PC-3 (cell line): Measurements from ENCODE around the gene MCF2L2. TPM values are rescaled to one million over a fixed set of nuclear protein-coding genes. Genes with fewer than 3 reads are reported as not detected.

Experiments
- ATAC-seq: fragments of 200-7000 bp; cut with Tn5 transposase; 2 replicates; pipeline ENCODE4 v1.9.1; 2020; ENCODE audit warnings: mild to moderate bottlenecking, moderate library complexity
- BruUV-seq: library from RNA; stranded (reverse); fragments of 400-500 nt; replicated peaks from 2 replicates; lab custom pipeline; 2021; lab: Mats Ljungman, UMichigan
- CTCF ChIA-PET: fragments of 300-600 bp; sonication (Branson Sonifier 250); formaldehyde crosslinking; loops from one replicate; lab custom pipeline; 2022; ENCODE audit warnings: antibody characterized with exemption; lab: Charles Lee
- POLR2A ChIA-PET: fragments of 300-600 bp; sonication (Branson Sonifier 250); formaldehyde crosslinking; loops from one replicate; lab custom pipeline; 2022; ENCODE audit warnings: antibody characterized with exemption; ENCODE audit not compliant: unreplicated experiment; lab: Charles Lee
- DNase-seq: peaks from one replicate; pipeline ENCODE4 v3.0.0-alpha.2; 2015
- H2AFZ ChIP-seq: fragments of 300-600 bp; sonication (generic); 2 replicates; pipeline ENCODE4 v1.6.0; 2016; ENCODE audit warnings: antibody characterized with exemption, low read length
- H3F3A ChIP-seq: fragments of 300-600 bp; sonication (generic); one replicate; pipeline ENCODE4 v1.6.0; 2017; ENCODE audit warnings: antibody characterized with exemption, low read length, control low read depth, mild to moderate bottlenecking; ENCODE audit not compliant: unreplicated experiment
- H3K27ac ChIP-seq: fragments of 300-600 bp; sonication (generic); 2 replicates; pipeline ENCODE4 v1.5.1; 2016; ENCODE audit warnings: mild to moderate bottlenecking, low read length
- H3K27me3 ChIP-seq: fragments of 300-600 bp; sonication (generic); 2 replicates; pipeline ENCODE4 v1.6.1; 2016; ENCODE audit warnings: low read length, mixed read lengths
- H3K36me3 ChIP-seq: fragments of 300-600 bp; sonication (generic); 2 replicates; pipeline ENCODE4 v1.6.1; 2016; ENCODE audit warnings: low read depth, mixed run types, low read length, mixed read lengths
- H3K4me1 ChIP-seq: fragments of 300-600 bp; sonication (generic); 2 replicates; pipeline ENCODE4 v1.5.1; 2016; ENCODE audit warnings: low read length; ENCODE audit not compliant: insufficient read depth
- H3K4me2 ChIP-seq: fragments of 300-600 bp; sonication (generic); 2 replicates; pipeline ENCODE4 v1.6.0; 2016; ENCODE audit warnings: low read length
- H3K4me3 ChIP-seq: fragments of 300-600 bp; sonication (generic); 2 replicates; pipeline ENCODE4 v1.5.1; 2016; ENCODE audit warnings: mild to moderate bottlenecking, low read length, mixed read lengths
- H3K79me2 ChIP-seq: fragments of 300-600 bp; sonication (generic); 2 replicates; pipeline ENCODE4 v1.6.1; 2017; ENCODE audit warnings: low read length, mixed read lengths
- H3K9ac ChIP-seq: fragments of 300-600 bp; sonication (generic); 2 replicates; pipeline ENCODE4 v1.6.0; 2016; ENCODE audit warnings: mild to moderate bottlenecking, low read length
- H3K9me2 ChIP-seq: fragments of 300-600 bp; sonication (generic); replicated peaks from 2 replicates; pipeline ENCODE4 v1.6.1; 2016; ENCODE audit warnings: mixed run types, low read length, mixed read lengths
- H3K9me3 ChIP-seq: fragments of 300-600 bp; sonication (generic); 2 replicates; pipeline ENCODE4 v1.6.1; 2016; ENCODE audit warnings: low read length, mixed read lengths
- H4K20me1 ChIP-seq: fragments of 300-600 bp; sonication (generic); 2 replicates; pipeline ENCODE4 v1.6.1; 2016; ENCODE audit warnings: low read length, mixed read lengths
- EZH2 ChIP-seq: fragments of 300-600 bp; sonication (generic); IDR thresholded peaks from one replicate; pipeline ENCODE4 v1.6.1; 2017; ENCODE audit warnings: antibody characterized with exemption, mild to moderate bottlenecking, low read length; ENCODE audit not compliant: unreplicated experiment
- EZH2phosphoT487 ChIP-seq: fragments of 300-600 bp; sonication (generic); IDR thresholded peaks from 2 replicates; pipeline ENCODE4 v1.6.1; 2018; ENCODE audit warnings: mild to moderate bottlenecking, antibody characterized with exemption, low read length, borderline replicate concordance
- intact Hi-C: fragments of 100-400 bp; cut with micrococcal nuclease; formaldehyde crosslinking; loops from 2 replicates; pipeline ENCODE4 v1.9.0; 2023
- total RNA-seq: library from RNA; depleted of rRNA; stranded (reverse); fragments of >200 nt; gene quantifications from 2 replicates; pipeline ENCODE4 v1.2.3, GENCODE V29; 2014
- TF ChIP-seq, protein P1 (sequence below): fragments of 300-600 bp; sonication (generic); conservative IDR thresholded peaks from 2 replicates; pipeline ENCODE4 v1.5.1; 2017; ENCODE audit warnings: antibody characterized with exemption, low read depth, mild to moderate bottlenecking, low read length

MCF2L2 gene
- total RNA-seq, 1 experiment from 2014 or later: 3.6 TPM

DNA sequence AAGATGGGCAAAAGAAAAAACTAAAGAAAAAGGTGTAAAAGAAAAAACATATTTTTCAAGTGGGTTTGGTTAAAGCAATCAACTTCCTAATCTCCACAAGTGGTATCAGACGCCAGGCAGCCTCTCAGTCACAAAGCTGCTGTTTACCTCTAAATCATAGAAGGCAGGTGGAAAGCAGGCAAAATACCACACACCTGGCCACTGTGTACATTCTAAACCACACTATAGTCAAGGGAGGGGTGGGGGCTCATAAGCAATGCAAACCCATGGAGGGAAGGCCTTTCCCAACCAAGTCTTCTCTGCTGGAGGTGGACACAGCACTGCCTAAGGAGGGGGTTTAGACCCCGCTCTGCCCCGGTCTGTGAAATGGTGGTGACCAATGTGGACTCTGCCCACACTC lies 50.4 kb downstream of the MCF2L2 start:
- BruUV-seq: no TSS peak
- peak overlapping the region; percentile 71 for H3K4me2 ChIP-seq

DNA sequence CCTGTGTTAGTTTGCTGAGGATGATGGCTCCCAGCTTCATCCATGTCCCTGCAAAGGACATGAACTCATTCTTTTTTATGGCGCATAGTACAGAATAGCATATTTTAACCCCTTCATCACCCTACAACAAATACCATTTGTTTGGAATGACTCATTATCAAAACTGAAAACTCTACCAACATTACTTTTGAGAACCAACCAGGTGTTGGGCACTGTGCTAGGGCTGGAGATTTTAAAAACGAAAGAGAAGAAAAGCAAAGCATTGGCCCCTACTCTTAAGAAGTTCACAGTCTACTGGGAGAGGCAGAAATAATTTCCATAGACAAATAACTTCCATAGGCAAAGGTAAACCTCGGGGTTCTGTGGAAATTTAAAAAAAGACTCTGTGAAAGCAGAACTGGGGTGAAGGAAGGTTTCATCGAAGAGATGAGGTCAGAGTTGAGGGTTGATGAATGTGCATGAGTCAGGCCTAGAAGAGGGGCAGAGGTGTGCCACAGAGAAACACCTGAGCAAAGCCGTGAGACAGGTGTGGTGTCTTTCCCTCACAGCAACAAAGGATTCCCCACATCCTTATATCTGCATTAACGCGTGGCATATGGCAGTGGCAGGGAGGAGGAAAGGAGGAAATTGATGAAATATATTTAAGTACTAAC lies 51.0 kb downstream of the MCF2L2 start:
- H3K9me3 ChIP-seq: no peaks in the 10 kb centered on the region
- no peaks in the 10 kb centered on the region for H3K79me2 ChIP-seq
- H3F3A ChIP-seq: no peaks in the 10 kb centered on the region
- H3K27ac ChIP-seq: peak overlapping the region; percentile 91
- no peaks in the 10 kb centered on the region for H3K36me3 ChIP-seq
- H3K4me1 ChIP-seq: peaks cover 49% of the 10 kb centered on the region
- H3K9ac ChIP-seq: peak overlapping the region; percentile 53
- ATAC-seq (peak; percentile 41), DNase-seq (peak; percentile 73)
- no peaks in the 10 kb centered on the region for H3K9me2 ChIP-seq
- no TSS peak for BruUV-seq
- H3K27me3 ChIP-seq: no peaks in the 10 kb centered on the region
- CTCF ChIA-PET: no interaction called here
- no peaks in the 10 kb centered on the region for H4K20me1 ChIP-seq
- peak overlapping the region; percentile 71 for H3K4me2 ChIP-seq
- H2AFZ ChIP-seq: peak overlapping the region; percentile 17; the same call in 1 of the 2 replicates
- H3K4me3 ChIP-seq: peak overlapping the region; percentile 28; the same call in 1 of the 2 replicates
- TF ChIP-seq EZH2phosphoT487: no peak
- no peak for TF ChIP-seq EZH2
- TF ChIP-seq, protein P1, sequence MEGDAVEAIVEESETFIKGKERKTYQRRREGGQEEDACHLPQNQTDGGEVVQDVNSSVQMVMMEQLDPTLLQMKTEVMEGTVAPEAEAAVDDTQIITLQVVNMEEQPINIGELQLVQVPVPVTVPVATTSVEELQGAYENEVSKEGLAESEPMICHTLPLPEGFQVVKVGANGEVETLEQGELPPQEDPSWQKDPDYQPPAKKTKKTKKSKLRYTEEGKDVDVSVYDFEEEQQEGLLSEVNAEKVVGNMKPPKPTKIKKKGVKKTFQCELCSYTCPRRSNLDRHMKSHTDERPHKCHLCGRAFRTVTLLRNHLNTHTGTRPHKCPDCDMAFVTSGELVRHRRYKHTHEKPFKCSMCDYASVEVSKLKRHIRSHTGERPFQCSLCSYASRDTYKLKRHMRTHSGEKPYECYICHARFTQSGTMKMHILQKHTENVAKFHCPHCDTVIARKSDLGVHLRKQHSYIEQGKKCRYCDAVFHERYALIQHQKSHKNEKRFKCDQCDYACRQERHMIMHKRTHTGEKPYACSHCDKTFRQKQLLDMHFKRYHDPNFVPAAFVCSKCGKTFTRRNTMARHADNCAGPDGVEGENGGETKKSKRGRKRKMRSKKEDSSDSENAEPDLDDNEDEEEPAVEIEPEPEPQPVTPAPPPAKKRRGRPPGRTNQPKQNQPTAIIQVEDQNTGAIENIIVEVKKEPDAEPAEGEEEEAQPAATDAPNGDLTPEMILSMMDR: no peak
- POLR2A ChIA-PET: no interaction called here
- intact Hi-C loops: no loop called here

More for the DNA sequence above, 50.4 kb downstream of the MCF2L2 start:
- no peaks in the 10 kb centered on the region for H3K79me2 ChIP-seq
- ATAC-seq (no peak), DNase-seq (peak; percentile 48)
- no peaks in the 10 kb centered on the region for H3K9me2 ChIP-seq
- intact Hi-C loops: no loop called here
- H4K20me1 ChIP-seq: no peaks in the 10 kb centered on the region
- CTCF ChIA-PET: no interaction called here
- peak overlapping the region; percentile 53 for H3K9ac ChIP-seq
- POLR2A ChIA-PET: no interaction called here
- H3K4me3 ChIP-seq: peak overlapping the region; percentile 28; the same call in 1 of the 2 replicates
- peak overlapping the region; percentile 91 for H3K27ac ChIP-seq
- TF ChIP-seq, protein P1: no peak
- no peaks in the 10 kb centered on the region for H3F3A ChIP-seq
- no peaks in the 10 kb centered on the region for H3K9me3 ChIP-seq
- peaks cover 44% of the 10 kb centered on the region for H3K4me1 ChIP-seq
- H2AFZ ChIP-seq: no peak overlapping the region
- no peaks in the 10 kb centered on the region for H3K27me3 ChIP-seq
- no peaks in the 10 kb centered on the region for H3K36me3 ChIP-seq

DNA sequence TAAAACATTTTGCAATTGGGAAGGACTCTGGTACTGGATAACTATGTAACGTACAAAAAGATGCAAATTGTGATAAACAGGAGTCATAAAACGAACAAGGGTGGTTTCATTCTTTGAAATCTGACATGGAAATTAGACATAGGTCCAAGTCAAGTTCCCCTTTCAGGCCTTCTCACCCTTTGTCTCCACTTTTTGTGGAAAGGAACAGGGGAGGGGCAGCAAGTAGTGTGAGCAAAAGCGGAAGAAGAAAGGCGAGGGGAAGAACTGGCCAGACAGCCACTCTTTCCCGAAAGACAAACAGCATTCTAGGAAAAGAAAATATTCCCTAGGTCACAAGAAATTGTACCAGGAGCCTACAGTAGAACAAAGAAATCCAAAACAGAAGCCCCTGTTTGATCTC lies 52.6 kb downstream of the MCF2L2 start:
- BruUV-seq: no TSS peak
- no peak overlapping the region for H3K27ac ChIP-seq
- no peak for DNase-seq
- H3K27me3 ChIP-seq: no peaks in the 10 kb centered on the region
- H2AFZ ChIP-seq: no peak overlapping the region
- no peak overlapping the region for H3K4me3 ChIP-seq
- no peak for ATAC-seq
- H3K9me2 ChIP-seq: no peaks in the 10 kb centered on the region
- no peaks in the 10 kb centered on the region for H3K9me3 ChIP-seq
- no peaks in the 10 kb centered on the region for H4K20me1 ChIP-seq
- no peaks in the 10 kb centered on the region for H3K36me3 ChIP-seq
- POLR2A ChIA-PET: no interaction called here
- no peak overlapping the region for H3K4me2 ChIP-seq
- no peaks in the 10 kb centered on the region for H3F3A ChIP-seq
- TF ChIP-seq EZH2 (no peak), EZH2phosphoT487 (no peak)
- TF ChIP-seq, protein P1: no peak
- CTCF ChIA-PET: no interaction called here
- intact Hi-C loops: no loop called here
- H3K79me2 ChIP-seq: no peaks in the 10 kb centered on the region
- peaks cover 55% of the 10 kb centered on the region for H3K4me1 ChIP-seq
- H3K9ac ChIP-seq: no peak overlapping the region
